ENCODE data around the gene LCT. TPM values are rescaled to one million over a fixed set of nuclear protein-coding genes. Genes with fewer than 3 reads are reported as not detected.

LCT gene
- total and polyA plus RNA-seq, 2 of the 13 experiments (the other 11 are each of a cell fraction or from before 2014, with no cell fraction given), result not detected

GRCh38 chr2:135818937-135819610 is 17.9 kb downstream of the LCT start (continued):
- TF ChIP-seq RBM39 (IDR thresholded peaks at IDR 0.05; ENCODE audit: low read depth, low read length, poor library complexity, severe bottlenecking) (no peak), STAG1 (CRISPR knock-in tag; IDR thresholded peaks at IDR 0.05) (peak; percentile 63), PTBP1 (IDR thresholded peaks at IDR 0.05; ENCODE audit: low read depth, low read length, poor library complexity, severe bottlenecking) (no peak), ZNF343 (CRISPR knock-in tag; IDR thresholded peaks at IDR 0.05) (no peak), FOXC1 (CRISPR knock-in tag; IDR thresholded peaks at IDR 0.05; ENCODE audit: borderline replicate concordance) (no peak), ZHX1 (CRISPR knock-in tag; IDR thresholded peaks at IDR 0.05; ENCODE audit: low read depth) (no peak), FOXP4 (CRISPR knock-in tag; IDR thresholded peaks at IDR 0.05) (no peak), ZNF678 (CRISPR knock-in tag; IDR thresholded peaks at IDR 0.05) (no peak), ZNF576 (CRISPR knock-in tag; IDR thresholded peaks at IDR 0.05) (peak; percentile 84; the same call in 1 of the 2 replicates), ZNF615 (CRISPR knock-in tag; IDR thresholded peaks at IDR 0.05; ENCODE audit: borderline replicate concordance) (no peak)

All from HepG2 (cell line).